ENCODE data around the gene DGKZ. TPM values are rescaled to one million over a fixed set of nuclear protein-coding genes. Genes with fewer than 3 reads are reported as not detected.

The DGKZ gene
- total RNA-seq, 1 donor from 2014 or later: 12.5 TPM

DNA sequence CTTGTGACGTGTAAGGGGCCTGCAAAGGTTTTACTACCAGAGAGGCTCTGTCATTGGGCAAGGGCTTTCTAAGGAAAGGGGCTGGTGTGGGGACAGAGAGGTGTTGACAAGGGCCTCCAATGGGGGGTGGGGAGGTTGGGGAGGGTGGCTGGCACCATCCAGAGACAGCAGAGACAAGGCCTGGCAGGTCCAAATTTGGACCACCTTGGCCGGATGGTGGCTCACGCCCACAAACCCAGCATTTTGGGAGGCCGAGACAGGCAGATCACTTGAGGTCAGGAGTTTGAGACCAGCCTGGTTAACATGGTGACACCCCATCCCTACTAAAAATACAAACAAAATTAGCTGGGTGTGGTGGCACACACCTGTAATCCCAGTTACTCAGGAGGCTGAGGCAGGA is 46.5 kb downstream of the DGKZ start:
- no peak overlapping the region for H3K9ac ChIP-seq
- no peak overlapping the region for H3K4me2 ChIP-seq
- H4K20me1 ChIP-seq (ENCODE audit: low read depth): peaks cover 47% of the 10 kb centered on the region
- peaks cover 14% of the 10 kb centered on the region for H3F3A ChIP-seq (ENCODE audit: low read depth)
- no peak overlapping the region for H3K27ac ChIP-seq
- no peaks in the 10 kb centered on the region for H3K36me3 ChIP-seq
- Mint-ChIP-seq H3K4me3 (peak overlapping the region; percentile 84), H3K9me3 (no peaks in the 10 kb centered on the region), H3K27me3 (ENCODE audit: insufficient read depth, low read depth) (peaks cover 28% of the 10 kb centered on the region), H3K27ac (no peak overlapping the region), H3K4me1 (peaks cover 16% of the 10 kb centered on the region), H3K36me3 (peaks cover 5% of the 10 kb centered on the region)
- no peak for DNase-seq (ENCODE audit: low spot score)
- TF ChIP-seq EZH2 (IDR thresholded peaks at IDR 0.05): no peak
- no peak for TF ChIP-seq CTCF (IDR thresholded peaks at IDR 0.05)
- TF ChIP-seq EZH2phosphoT487 (IDR thresholded peaks at IDR 0.05): no peak
- peaks cover 56% of the 10 kb centered on the region for H3K27me3 ChIP-seq
- H3K4me3 ChIP-seq: no peak overlapping the region
- peaks cover 19% of the 10 kb centered on the region for H3K4me1 ChIP-seq
- no peak overlapping the region for H2AFZ ChIP-seq (replicated peaks)
- H3K79me2 ChIP-seq (ENCODE audit: low read depth): no peaks in the 10 kb centered on the region
- no peaks in the 10 kb centered on the region for H3K9me3 ChIP-seq (ENCODE audit: low read depth)

DNA sequence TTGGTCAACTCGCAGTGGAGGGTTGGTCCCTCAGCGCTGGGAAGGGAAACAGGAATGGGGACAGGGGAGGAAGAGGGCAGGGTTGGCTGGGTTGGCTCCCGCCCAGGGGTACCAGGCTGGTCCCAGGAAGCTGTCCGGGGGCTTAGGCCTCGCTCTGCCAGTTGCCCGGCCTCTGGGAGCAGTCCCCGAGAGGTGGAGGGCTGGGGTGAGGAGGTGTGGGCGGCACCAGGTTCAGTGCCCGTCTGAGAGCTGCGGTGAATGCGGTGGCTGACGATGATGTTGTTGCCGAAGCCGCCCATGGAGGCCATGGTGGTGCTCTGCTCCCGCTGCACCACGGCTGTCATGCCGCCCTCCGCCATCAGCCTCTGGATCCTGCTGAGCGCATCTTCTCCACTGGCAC is 50.3 kb downstream of the DGKZ start:
- Histone ChIP-seq H3F3A (ENCODE audit: low read depth) (peaks cover 3% of the 10 kb centered on the region), H3K27me3 (peaks cover 18% of the 10 kb centered on the region), H2AFZ (replicated peaks) (no peak overlapping the region), H3K36me3 (no peaks in the 10 kb centered on the region), H3K4me1 (no peaks in the 10 kb centered on the region), H3K9me3 (ENCODE audit: low read depth) (no peaks in the 10 kb centered on the region), H4K20me1 (ENCODE audit: low read depth) (peaks cover 22% of the 10 kb centered on the region), H3K27ac (no peak overlapping the region), H3K9ac (no peak overlapping the region), H3K4me2 (no peak overlapping the region), H3K79me2 (ENCODE audit: low read depth) (no peaks in the 10 kb centered on the region), H3K4me3 (no peak overlapping the region)
- H3K27me3 Mint-ChIP-seq (ENCODE audit: insufficient read depth, low read depth): peaks cover 10% of the 10 kb centered on the region
- H3K36me3 Mint-ChIP-seq: peaks cover 11% of the 10 kb centered on the region
- TF ChIP-seq CTCF (IDR thresholded peaks at IDR 0.05) (no peak), EZH2phosphoT487 (IDR thresholded peaks at IDR 0.05) (no peak), EZH2 (IDR thresholded peaks at IDR 0.05) (no peak)
- peak overlapping the region; percentile 33 for H3K4me3 Mint-ChIP-seq
- DNase-seq (ENCODE audit: low spot score): no peak
- H3K9me3 Mint-ChIP-seq: no peaks in the 10 kb centered on the region
- no peak overlapping the region for H3K27ac Mint-ChIP-seq
- H3K4me1 Mint-ChIP-seq: peaks cover 9% of the 10 kb centered on the region

- Histone ChIP-seq H3K27me3 (no peaks in the 10 kb centered on the region), H2AFZ (replicated peaks) (no peak overlapping the region), H3K4me3 (no peak overlapping the region), H3K79me2 (ENCODE audit: low read depth) (no peaks in the 10 kb centered on the region), H3K9ac (no peak overlapping the region), H3K27ac (no peak overlapping the region), H3K4me2 (no peak overlapping the region), H3K36me3 (no peaks in the 10 kb centered on the region), H3K4me1 (no peaks in the 10 kb centered on the region), H3K9me3 (ENCODE audit: low read depth) (no peaks in the 10 kb centered on the region), H3F3A (ENCODE audit: low read depth) (no peaks in the 10 kb centered on the region), H4K20me1 (ENCODE audit: low read depth) (no peaks in the 10 kb centered on the region)
- H3K4me3 Mint-ChIP-seq: no peak overlapping the region
- peaks cover 7% of the 10 kb centered on the region for H3K4me1 Mint-ChIP-seq
- H3K9me3 Mint-ChIP-seq: no peaks in the 10 kb centered on the region
- H3K27me3 Mint-ChIP-seq (ENCODE audit: insufficient read depth, low read depth): peaks cover 8% of the 10 kb centered on the region
- H3K36me3 Mint-ChIP-seq: peaks cover 21% of the 10 kb centered on the region
- DNase-seq (ENCODE audit: low spot score): peak; percentile 1
- H3K27ac Mint-ChIP-seq: no peak overlapping the region
- TF ChIP-seq EZH2phosphoT487 (IDR thresholded peaks at IDR 0.05): no peak
- no peak for TF ChIP-seq CTCF (IDR thresholded peaks at IDR 0.05)
- TF ChIP-seq EZH2 (IDR thresholded peaks at IDR 0.05): no peak
Observed at GRCh38 chr11:46402957-46403902, 56.0 kb downstream of the DGKZ start.

All from neural progenitor cell (in vitro differentiated cells).